ENCODE measurements around the gene TCOF1.

- no peak for TF ChIP-seq CTCF (conservative IDR thresholded peaks at IDR 0.05; ENCODE audit: low read depth, low read length)
- TF ChIP-seq EZH2 (IDR thresholded peaks at IDR 0.05; ENCODE audit: borderline replicate concordance, low read depth, low read length, poor library complexity, severe bottlenecking): no peak
Observed at GRCh38 chr5:150377964-150378694, 20.6 kb downstream of the TCOF1 start.
